Inferior parietal cortex (tissue), 1 donor: ENCODE measurements around the gene PRKN.
A peak's percentile ranks its signal among the peaks of the same experiment; 100 is the strongest.

Source experiments
- DNase-seq: peaks from one replicate; pipeline ENCODE4 v3.0.0-alpha.2; 2016; ENCODE audit errors: extremely low spot score

Gene PRKN

GRCh38 chr6:161618831-161619454, 1108.6 kb downstream of the PRKN start:
- DNase-seq, result peak; percentile 85

GRCh38 chr6:161613711-161614110, 1113.9 kb downstream of the PRKN start:
- no peak for DNase-seq

DNA sequence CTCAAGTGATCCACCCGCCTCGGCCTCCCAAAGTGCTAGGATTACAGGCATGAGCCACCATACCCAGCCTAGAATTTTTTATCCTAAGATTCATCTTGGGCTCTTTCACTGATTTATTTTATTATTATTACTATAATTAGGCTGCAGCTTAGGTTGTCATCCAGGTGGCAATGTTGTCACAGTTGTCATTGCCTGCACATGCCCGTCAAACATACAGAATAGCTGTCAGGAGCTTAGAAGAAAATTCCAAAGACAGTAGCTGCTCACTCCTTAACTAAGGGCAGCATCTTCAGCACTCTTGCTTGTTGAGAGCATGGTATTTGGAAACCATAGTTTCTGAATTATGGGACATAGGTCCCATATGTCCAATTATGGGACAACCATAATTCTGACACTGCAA, 1118.8 kb downstream of the PRKN start:
- DNase-seq, result no peak

DNA sequence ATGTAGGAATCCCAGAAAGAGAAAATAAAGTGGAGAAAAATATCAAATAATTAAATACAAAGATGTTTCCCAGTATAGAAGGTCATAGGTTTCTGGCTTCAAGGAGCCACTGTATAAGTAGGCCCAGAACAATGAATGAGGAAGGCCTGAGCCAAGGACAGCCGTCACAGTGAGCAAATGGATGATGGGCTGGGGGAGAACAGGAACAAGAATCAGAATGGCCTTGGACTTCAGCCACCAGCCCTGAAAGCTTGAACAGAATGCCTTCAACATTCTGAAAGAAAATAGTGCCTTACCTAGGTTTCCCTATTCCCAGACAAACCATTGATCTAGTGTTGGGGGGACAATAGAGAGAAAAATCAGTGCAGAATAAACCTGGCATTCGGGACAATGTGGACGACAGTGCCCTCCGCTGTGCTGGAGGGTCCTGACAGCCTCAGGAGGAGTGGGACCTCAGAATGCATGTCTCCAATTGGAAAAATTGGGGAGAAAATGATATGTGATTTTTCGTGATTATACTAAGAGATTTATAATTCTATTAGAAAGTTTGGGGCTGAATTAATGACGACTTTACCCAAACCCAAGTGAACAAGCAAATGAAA, 1119.8 kb downstream of the PRKN start:
- no peak for DNase-seq

DNA sequence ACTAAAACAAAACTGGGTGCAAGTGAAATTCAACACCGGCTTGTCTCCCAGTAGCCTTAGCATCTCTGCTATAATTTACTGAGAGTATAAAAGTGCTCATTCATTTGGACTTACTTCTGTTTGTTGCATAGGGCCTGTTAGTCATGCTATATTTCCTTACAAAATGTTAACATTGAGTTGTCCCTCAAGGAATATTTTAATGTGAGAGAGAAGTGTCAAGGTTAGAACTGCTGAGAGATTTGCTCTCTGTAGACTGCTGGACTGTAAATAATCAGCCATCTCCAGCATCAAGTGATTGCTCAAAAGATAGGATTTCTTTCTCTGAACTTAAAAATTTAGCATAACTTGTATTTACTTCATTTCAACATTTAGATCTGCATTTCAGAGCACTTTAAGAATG, 1125.2 kb downstream of the PRKN start:
- DNase-seq, result no peak

GRCh38 chr6:161598896-161599295, 1128.7 kb downstream of the PRKN start:
- DNase-seq, result no peak

DNA sequence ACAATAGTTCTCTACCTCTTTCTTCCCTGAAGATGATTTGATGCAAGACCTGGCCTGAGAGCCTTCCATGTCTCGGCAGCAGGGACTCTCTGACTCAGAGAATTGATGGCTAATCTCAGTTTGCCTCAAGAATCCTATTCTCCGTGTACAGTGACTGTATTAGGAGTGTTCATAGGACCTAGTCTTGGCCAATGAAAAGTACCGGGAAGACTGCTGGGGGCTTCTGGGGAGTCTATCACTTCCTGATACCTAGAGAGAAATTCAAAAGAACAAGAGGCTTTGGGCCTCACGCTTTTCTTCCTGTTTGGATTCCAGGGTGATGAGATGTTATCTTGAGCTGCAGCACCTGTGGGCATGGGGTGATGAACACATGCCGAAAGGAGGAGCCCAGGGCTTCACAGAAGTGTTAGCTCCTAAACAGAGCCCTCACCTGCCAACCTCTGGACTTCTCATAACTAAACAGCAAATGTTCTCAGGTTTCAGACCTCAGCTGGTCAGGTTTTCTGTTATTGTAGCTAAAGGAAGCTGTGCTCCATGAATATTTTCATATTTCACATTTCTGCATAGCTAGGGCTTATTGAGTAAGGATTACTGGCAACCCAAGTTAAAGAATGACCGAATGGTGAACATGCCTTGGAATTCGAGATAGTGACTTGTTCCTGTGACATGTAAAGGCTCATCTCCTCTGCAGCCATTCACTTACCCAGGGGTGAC, 1130.6 kb downstream of the PRKN start:
- DNase-seq, result no peak

DNA sequence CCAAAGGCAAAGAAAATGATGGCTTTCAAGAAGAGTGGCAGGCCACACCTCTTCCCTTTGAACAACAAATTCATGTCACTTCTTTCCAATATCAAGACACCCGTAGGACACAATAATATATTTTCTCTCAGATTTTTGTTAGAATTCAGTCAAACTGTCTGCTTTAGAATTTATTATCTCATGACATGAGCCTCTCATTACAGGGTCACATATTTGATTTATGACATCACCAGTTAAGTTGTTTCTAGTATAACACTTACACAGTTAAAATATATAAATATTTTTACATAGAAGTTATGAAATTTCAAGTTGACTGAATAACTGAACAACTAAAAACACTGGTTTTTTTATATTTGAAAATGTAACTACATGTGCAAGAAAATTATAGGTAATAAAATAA, 1133.2 kb downstream of the PRKN start:
- DNase-seq, result no peak

DNA sequence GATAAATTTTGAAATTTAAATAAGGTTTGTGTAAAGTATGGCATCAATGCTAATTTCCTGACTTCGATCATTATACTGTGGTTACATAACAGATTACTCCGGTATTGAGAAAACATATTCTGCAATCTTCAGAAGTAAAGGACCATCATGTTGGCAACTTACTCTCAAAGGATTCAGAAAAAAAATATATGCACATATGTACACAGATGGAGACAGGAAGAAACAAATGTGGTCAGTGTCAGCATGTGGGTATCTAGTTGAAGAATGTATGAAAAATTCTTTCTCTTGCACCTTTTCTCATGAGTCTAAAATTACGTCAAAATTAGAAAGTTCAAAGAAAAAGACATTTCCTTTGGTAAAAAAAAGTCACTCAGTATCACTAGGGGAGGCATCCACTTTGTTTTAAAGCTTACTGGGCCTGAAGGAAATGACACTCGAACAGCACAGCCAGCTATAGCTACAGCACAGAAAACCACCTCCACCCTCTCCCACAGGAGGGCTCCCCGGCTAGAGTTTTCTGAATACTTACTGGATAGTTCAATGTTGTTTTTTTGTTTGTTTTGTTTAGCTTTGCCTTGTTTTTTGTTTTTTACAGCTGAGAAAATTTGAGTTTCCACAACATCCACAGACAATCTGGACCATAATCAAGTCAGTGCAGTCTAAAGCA, 1136.5 kb downstream of the PRKN start:
- DNase-seq, result no peak

DNA sequence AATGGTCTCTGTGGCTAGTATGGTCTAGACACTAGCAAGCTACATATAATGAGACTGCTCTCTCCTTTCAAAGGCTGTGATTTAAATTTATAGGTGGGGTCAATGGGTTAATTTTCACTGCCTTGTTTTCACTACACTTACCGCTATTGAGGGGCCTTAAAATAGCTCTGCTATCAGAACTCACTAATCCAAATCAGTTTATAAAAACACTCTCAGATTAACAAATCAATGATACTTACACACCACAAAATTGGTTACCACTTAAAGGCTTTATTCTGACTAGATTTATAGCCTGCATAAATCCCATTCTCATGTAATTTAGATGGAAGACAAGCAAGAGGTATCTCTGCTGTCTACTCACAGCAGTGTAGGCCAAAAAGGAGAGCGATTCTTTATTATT, 1140.7 kb downstream of the PRKN start:
- no peak for DNase-seq

DNA sequence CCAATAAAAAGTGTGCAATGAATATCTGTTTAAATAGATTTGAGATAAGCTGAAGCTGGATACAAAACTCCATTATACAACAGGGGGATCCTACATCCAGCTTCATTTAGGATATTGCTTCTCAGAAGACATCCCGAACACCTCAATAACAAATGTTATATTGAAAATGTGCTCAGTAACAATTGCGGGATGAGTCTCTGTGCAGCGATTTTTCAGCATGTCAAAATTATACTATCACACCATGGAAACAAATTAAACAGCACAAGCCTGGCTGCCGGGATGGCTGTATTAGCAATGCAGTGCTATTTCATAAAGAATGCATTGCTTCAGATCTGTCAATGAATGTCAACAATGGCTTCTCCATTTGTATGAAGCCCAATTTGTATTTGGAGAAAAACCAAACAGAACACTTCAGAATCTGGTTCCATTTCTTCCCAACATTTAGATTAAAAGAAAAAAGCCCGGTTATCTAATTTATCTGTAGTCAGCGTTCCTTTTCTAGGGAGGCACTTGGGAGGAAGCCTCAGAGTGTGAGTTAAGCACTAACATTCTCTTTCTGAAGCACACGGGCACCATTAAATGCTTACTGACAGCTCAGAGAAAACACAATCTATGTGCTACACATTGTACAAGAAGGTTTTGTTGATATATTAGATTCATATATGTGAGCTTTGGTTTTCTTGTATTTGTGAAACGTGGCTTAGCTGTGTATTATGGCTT, 1142.8 kb downstream of the PRKN start:
- DNase-seq, result no peak

DNA sequence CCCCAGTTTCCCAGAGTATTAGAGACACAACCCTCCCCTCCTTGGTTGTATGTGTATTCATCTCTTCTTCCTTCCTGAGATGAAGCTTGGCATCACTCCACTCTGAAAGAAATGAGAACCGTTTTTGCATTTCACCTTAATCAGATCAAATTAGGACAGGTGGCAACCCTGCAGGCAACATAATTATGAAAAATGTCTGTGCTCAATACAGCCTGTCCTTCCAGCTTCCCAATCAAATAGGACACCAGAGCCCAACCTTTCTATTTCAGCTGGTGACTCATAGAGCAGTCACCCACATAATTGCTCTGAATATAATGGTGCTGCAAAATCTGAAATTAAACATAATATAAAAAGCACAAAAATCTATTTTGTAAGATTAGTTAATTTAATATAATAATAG, 1143.5 kb downstream of the PRKN start:
- no peak for DNase-seq

DNA sequence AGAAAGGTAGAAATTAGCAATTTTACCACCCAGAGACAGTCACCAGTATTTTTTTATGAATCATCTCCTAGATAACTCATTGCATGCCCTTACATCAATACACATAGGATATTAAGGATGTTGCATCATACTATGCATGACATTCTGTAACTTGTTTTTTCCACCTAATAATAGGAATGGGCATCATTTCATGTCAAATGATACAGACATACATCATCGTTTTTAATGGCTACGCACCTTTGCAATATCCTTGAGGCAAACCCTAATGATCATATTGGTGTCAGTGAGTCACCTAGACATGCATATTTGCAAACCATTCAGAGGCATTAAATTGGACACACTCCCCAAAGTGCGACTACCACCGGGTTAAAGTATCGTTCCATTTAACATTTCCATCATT, 1144.0 kb downstream of the PRKN start:
- no peak for DNase-seq

- DNase-seq, result no peak
Observed at GRCh38 chr6:161578478-161578877, 1149.1 kb downstream of the PRKN start.

- no peak for DNase-seq
Observed at GRCh38 chr6:161575523-161576254, 1151.9 kb downstream of the PRKN start.

- DNase-seq, result no peak
Observed at GRCh38 chr6:161568885-161569456, 1158.6 kb downstream of the PRKN start.

DNA sequence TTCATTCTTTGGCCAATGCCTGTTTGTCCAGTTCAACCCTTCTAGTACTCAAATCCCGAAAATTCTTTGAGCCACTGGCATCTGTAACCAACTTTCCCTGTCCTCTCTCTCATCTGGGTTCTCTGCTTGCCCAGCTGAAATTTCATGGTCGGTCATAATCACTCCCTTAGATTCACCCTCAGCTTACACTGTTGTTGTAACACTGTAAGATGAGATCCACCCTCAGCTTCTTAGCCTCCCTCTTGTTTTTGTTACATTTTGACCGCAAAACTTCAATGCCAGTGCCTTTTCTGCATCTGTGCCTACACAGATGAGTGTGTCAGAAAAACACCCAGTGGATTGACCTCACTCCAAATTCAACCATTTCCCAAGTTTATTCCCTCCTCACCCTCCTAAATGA, 1162.6 kb downstream of the PRKN start:
- DNase-seq, result no peak

- no peak for DNase-seq
Observed at GRCh38 chr6:161561908-161562307, 1165.7 kb downstream of the PRKN start.

DNA sequence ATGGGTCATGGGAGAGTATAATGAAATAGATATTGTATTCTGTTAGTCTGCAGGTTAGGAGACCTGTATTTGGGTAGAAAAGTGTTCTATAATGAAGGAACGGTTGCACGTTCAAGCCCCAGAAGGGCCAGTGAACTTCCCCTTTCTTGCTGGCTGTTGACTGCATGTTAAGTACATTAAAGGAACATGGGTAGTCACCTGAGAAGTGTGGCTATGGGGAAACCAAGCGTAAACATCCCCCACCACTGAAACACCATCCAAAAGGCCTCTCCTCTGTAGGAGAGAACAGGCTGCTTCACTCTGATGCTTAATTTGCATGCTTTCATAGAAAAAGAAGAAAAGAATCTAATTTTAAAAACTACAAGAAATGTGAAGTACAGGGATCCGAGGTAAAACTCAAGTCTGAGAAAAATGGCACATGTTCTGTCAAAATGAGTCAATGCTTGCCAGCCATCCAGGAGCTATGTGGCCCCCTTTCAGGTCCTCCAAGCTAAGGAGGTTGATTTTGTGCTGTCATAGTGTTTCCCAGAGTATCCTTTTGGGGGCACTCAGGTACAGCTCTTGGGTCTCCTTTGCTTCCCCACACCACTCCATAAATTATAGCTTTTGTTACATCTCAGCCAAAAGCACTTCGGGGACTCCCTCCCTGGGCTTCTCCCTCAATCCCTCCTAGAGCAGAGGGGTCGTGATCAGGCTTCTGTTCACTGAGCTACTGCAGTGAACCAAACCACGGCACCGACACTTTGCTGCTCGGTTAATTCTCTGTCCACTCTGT, 1170.0 kb downstream of the PRKN start:
- DNase-seq, result no peak

DNA sequence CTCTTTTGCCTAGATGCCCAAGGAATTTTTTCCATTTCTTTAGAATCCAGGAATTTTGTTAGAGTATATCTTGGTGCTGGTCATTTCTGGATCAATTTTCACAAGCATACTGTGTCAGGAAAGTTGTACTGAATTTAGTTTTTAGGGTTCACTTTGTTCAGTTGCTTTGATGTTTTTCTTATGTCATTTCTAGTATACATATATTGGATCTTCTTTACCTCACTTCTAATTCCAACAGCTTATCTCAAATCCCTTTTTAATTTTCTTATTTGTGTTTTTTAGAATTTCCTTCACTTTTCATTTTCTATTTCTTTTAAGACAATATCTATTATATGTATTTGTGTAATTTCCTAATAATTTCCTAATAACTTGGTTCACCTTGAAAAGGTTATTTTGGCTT, 1172.7 kb downstream of the PRKN start:
- DNase-seq, result no peak
